Measurements from ENCODE around the gene FADS3. TPM values are rescaled to one million over a fixed set of nuclear protein-coding genes. Genes with fewer than 3 reads are reported as not detected.

Gene FADS3
- total RNA-seq, 1 donor = 127 TPM

DNA sequence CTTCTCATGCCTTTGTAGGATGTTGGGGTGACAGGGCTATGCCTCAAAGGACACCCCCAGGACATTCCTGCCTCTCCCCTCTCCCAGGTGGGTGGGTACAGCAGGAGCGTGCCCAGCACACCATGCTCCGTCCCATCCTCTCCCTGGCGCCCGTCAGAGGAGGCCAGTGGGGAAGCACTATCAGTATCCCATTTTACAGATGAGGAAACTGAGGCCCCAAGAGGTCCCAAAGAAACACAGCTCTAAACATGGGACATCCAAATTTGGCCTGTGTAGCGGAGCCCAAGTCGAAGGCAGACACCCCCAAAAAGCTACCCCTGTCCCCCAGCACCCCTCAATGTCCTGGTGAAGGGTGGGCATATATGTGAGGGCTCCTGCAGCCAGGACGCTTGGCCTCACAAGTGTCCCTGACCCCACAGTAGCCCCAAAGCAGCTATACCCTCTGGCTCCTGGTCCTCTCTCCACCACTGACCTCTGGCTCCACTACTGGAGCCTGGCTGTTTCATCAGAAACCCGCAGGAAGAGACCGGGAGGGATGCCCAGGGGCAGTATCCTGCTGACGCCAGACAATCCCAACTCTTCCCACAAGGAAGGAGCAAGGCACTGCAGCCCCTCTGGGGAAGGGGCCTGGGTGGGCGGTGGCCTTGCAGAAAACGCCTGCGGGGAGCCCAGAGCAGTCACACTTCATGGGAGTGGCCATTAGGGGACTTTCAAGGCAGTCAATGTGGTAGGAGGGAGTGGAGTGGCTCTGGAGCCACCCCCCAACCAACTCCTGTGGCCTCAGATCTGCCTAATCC is 5.4 kb downstream of the FADS3 start:
- Histone ChIP-seq H3K4me3 (ENCODE audit: insufficient read depth, low read length) (no peak overlapping the region), H3K27me3 (ENCODE audit: insufficient read depth, low read length) (no peaks in the 10 kb centered on the region), H3K79me2 (ENCODE audit: insufficient read depth, low read length) (peaks cover 89% of the 10 kb centered on the region), H4K20me1 (ENCODE audit: insufficient read depth, low read length) (peaks cover 46% of the 10 kb centered on the region), H3K27ac (ENCODE audit: low read depth, low read length) (no peak overlapping the region), H3K4me2 (ENCODE audit: insufficient read depth, low read length) (no peak overlapping the region), H3K9me3 (ENCODE audit: low read depth, low read length) (no peaks in the 10 kb centered on the region), H2AFZ (ENCODE audit: low read length) (no peak overlapping the region), H3K36me3 (ENCODE audit: insufficient read depth, low read length) (peaks cover 29% of the 10 kb centered on the region), H3K4me1 (ENCODE audit: insufficient read depth, low read length) (peaks cover 41% of the 10 kb centered on the region)
- DNase-seq (ENCODE audit: insufficient read length, low spot score, missing footprints) = no peak
- TF ChIP-seq, protein P1, sequence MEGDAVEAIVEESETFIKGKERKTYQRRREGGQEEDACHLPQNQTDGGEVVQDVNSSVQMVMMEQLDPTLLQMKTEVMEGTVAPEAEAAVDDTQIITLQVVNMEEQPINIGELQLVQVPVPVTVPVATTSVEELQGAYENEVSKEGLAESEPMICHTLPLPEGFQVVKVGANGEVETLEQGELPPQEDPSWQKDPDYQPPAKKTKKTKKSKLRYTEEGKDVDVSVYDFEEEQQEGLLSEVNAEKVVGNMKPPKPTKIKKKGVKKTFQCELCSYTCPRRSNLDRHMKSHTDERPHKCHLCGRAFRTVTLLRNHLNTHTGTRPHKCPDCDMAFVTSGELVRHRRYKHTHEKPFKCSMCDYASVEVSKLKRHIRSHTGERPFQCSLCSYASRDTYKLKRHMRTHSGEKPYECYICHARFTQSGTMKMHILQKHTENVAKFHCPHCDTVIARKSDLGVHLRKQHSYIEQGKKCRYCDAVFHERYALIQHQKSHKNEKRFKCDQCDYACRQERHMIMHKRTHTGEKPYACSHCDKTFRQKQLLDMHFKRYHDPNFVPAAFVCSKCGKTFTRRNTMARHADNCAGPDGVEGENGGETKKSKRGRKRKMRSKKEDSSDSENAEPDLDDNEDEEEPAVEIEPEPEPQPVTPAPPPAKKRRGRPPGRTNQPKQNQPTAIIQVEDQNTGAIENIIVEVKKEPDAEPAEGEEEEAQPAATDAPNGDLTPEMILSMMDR (IDR thresholded peaks at IDR 0.05; ENCODE audit: extremely low read depth, low read depth, low read length) = no peak

DNA sequence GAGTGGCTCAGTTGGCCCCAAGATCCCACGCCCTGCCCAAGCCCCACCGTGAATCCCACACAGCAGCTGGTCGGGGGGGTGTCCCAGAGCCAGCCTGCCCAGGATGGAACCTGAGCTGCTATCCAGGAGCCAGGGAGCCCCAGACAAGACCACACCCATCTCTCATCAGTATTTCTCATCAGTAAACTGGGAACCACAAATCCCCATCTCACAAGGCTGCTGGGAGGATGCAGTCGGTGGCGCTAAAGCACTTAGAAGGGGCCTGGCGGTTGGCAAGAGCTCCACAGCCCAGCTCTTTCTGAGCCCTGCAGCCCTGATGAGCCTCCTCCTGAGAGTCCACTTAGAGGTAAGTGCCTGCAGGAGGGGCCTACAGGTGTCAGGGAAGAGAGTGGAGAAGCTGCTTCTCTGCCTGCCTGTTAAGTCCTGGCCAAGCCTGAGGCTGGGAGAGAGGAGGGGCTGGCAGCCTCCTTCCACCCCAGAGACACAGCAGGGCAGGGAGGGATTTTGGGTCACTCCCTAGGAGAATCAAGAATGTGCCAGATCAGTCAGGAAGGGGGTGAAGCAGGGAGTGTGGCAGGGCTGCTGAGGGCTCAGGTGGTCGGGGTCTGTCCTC is 6.1 kb downstream of the FADS3 start:
- H4K20me1 ChIP-seq (ENCODE audit: insufficient read depth, low read length) = peaks cover 46% of the 10 kb centered on the region
- H2AFZ ChIP-seq (ENCODE audit: low read length) = no peak overlapping the region
- H3K27me3 ChIP-seq (ENCODE audit: insufficient read depth, low read length) = no peaks in the 10 kb centered on the region
- no peaks in the 10 kb centered on the region for H3K9me3 ChIP-seq (ENCODE audit: low read depth, low read length)
- H3K27ac ChIP-seq (ENCODE audit: low read depth, low read length) = no peak overlapping the region
- H3K4me1 ChIP-seq (ENCODE audit: insufficient read depth, low read length) = peaks cover 34% of the 10 kb centered on the region
- TF ChIP-seq, protein P1 (IDR thresholded peaks at IDR 0.05; ENCODE audit: extremely low read depth, low read depth, low read length) = no peak
- H3K4me2 ChIP-seq (ENCODE audit: insufficient read depth, low read length) = no peak overlapping the region
- peaks cover 29% of the 10 kb centered on the region for H3K36me3 ChIP-seq (ENCODE audit: insufficient read depth, low read length)
- no peak for DNase-seq (ENCODE audit: insufficient read length, low spot score, missing footprints)
- H3K4me3 ChIP-seq (ENCODE audit: insufficient read depth, low read length) = no peak overlapping the region
- peaks cover 86% of the 10 kb centered on the region for H3K79me2 ChIP-seq (ENCODE audit: insufficient read depth, low read length)

DNA sequence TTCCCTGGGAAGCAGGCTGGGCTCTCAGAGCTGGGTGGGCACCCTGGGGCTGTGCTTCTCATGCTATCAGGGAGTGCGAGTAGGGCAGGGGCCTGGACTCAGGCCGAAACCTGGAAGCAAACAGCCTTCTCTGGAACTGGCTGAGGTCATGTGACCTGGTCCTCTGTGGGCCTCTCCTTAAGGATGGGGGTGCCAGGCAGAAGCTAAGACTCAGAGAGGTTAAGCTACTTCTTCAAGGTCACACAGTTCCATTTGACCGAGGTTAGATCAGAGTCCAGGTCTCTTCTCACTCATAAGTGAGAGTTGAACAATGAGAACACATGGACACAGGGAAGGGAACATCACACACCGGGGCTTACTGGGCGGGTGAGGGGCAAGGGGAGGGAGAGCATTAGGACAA is 7.4 kb downstream of the FADS3 start:
- TF ChIP-seq, protein P1 (IDR thresholded peaks at IDR 0.05; ENCODE audit: extremely low read depth, low read depth, low read length) = no peak
- Histone ChIP-seq H4K20me1 (ENCODE audit: insufficient read depth, low read length) (peaks cover 58% of the 10 kb centered on the region), H3K4me3 (ENCODE audit: insufficient read depth, low read length) (no peak overlapping the region), H3K4me1 (ENCODE audit: insufficient read depth, low read length) (peaks cover 31% of the 10 kb centered on the region), H3K36me3 (ENCODE audit: insufficient read depth, low read length) (peaks cover 31% of the 10 kb centered on the region), H3K27me3 (ENCODE audit: insufficient read depth, low read length) (no peaks in the 10 kb centered on the region), H3K79me2 (ENCODE audit: insufficient read depth, low read length) (peaks cover 82% of the 10 kb centered on the region), H3K9me3 (ENCODE audit: low read depth, low read length) (no peaks in the 10 kb centered on the region), H2AFZ (ENCODE audit: low read length) (no peak overlapping the region), H3K4me2 (ENCODE audit: insufficient read depth, low read length) (no peak overlapping the region), H3K27ac (ENCODE audit: low read depth, low read length) (no peak overlapping the region)
- no peak for DNase-seq (ENCODE audit: insufficient read length, low spot score, missing footprints)

DNA sequence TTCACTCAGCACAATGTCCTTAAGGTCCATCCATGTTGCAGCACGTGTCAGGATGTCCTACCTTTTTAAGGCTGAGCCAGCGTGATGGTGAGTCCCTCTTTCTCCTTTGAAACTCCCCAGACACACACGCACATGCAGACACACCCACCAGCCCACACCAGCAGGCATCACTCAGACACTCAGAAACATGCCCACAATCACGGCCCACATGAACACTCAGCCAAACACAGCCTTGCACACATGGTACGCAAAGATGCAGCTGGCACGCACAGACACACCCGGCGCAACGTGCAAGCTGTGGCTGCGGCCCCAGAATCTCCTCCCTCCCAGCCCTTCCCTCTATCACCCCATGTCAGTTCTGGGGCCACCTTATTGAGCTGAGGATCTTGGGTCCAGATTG is 8.0 kb downstream of the FADS3 start:
- Histone ChIP-seq H3K79me2 (ENCODE audit: insufficient read depth, low read length) (peaks cover 77% of the 10 kb centered on the region), H3K36me3 (ENCODE audit: insufficient read depth, low read length) (peaks cover 36% of the 10 kb centered on the region), H3K4me1 (ENCODE audit: insufficient read depth, low read length) (peaks cover 26% of the 10 kb centered on the region), H3K27ac (ENCODE audit: low read depth, low read length) (no peak overlapping the region), H3K4me3 (ENCODE audit: insufficient read depth, low read length) (no peak overlapping the region), H4K20me1 (ENCODE audit: insufficient read depth, low read length) (peaks cover 61% of the 10 kb centered on the region), H2AFZ (ENCODE audit: low read length) (no peak overlapping the region), H3K27me3 (ENCODE audit: insufficient read depth, low read length) (no peaks in the 10 kb centered on the region), H3K4me2 (ENCODE audit: insufficient read depth, low read length) (no peak overlapping the region), H3K9me3 (ENCODE audit: low read depth, low read length) (no peaks in the 10 kb centered on the region)
- DNase-seq (ENCODE audit: insufficient read length, low spot score, missing footprints) = no peak
- TF ChIP-seq, protein P1 (IDR thresholded peaks at IDR 0.05; ENCODE audit: extremely low read depth, low read depth, low read length) = no peak

Data from osteoblast (primary cell).